Liver (tissue), 9 donors: ENCODE measurements around the gene SIK3. TPM values are rescaled to one million over a fixed set of nuclear protein-coding genes. Genes with fewer than 3 reads are reported as not detected.

ENCODE experiments used
- DNase-seq: peaks from one replicate; pipeline ENCODE4 v3.0.0-alpha.2; 2017; ENCODE audit warnings: low spot score
- H3K27ac ChIP-seq, 2 donors: one replicate each; pipeline ENCODE4 v1.7.0; 2013; ENCODE audit warnings: inconsistent platforms in 2 of 2, low read length in 2 of 2, control low read depth in 1 of 2, low read depth in 1 of 2, mild to moderate bottlenecking in 1 of 2
- H3K27me3 ChIP-seq, 4 donors: one replicate each; pipeline versions ENCODE4 v1.6.1 to v1.7.0; 2013; ENCODE audit warnings: low read length in 3 of 4, inconsistent platforms in 1 of 4, mild to moderate bottlenecking in 1 of 4, moderate library complexity in 1 of 4; ENCODE audit not compliant: control insufficient read depth in 4 of 4, insufficient read depth in 4 of 4
- H3K36me3 ChIP-seq, 4 donors: one replicate each; pipeline versions ENCODE4 v1.6.1 to v1.7.0; 2013; ENCODE audit warnings: low read length in 3 of 4, mild to moderate bottlenecking in 3 of 4, low read depth in 1 of 4, moderate library complexity in 1 of 4; ENCODE audit not compliant: control insufficient read depth in 4 of 4, insufficient read depth in 3 of 4
- H3K4me1 ChIP-seq, 4 donors: one replicate each; pipeline versions ENCODE4 v1.6.1 to v1.7.0; 2013; ENCODE audit warnings: low read length in 3 of 4, mild to moderate bottlenecking in 3 of 4, moderate library complexity in 1 of 4; ENCODE audit not compliant: control insufficient read depth in 4 of 4, insufficient read depth in 4 of 4
- H3K4me3 ChIP-seq, 3 donors: one replicate each; pipeline versions ENCODE4 v1.6.1 to v1.7.0; 2013; ENCODE audit warnings: low read length in 3 of 3, control low read depth in 1 of 3, low read depth in 1 of 3, mild to moderate bottlenecking in 1 of 3
- H3K9ac ChIP-seq, 2 donors: one replicate each; pipeline ENCODE4 v1.7.0; 2013; ENCODE audit warnings: low read length in 2 of 2, mild to moderate bottlenecking in 2 of 2, moderate library complexity in 2 of 2, control low read depth in 1 of 2, low read depth in 1 of 2
- H3K9me3 ChIP-seq, 4 donors: one replicate each; pipeline versions ENCODE4 v1.6.1 to v1.7.0; 2013; ENCODE audit warnings: low read length in 3 of 4; ENCODE audit not compliant: control insufficient read depth in 4 of 4
- CTCF ChIP-seq: fragments of 150-350 bp; IDR thresholded peaks from 2 replicates; pipeline ENCODE4 v1.5.1; 2017; ENCODE audit warnings: improper control_type of control experiment, low read depth, low read length; ENCODE audit not compliant: missing input control
- EGR1 ChIP-seq, 2 donors: IDR thresholded peaks; 2 replicates each; pipeline ENCODE4 v1.6.1; 2016 to 2018; ENCODE audit warnings: antibody characterized with exemption in 2 of 2, low read depth in 2 of 2
- FOXA1 ChIP-seq: IDR thresholded peaks from 2 replicates; pipeline ENCODE4 v1.6.1; 2016; ENCODE audit warnings: antibody characterized with exemption
- FOXA2 ChIP-seq: IDR thresholded peaks from 2 replicates; pipeline ENCODE4 v1.6.1; 2016; ENCODE audit warnings: antibody characterized with exemption
- GABPA ChIP-seq, 2 donors: IDR thresholded peaks in 1 of 2; conservative IDR thresholded peaks in 1 of 2; 2 replicates each; pipeline ENCODE4 v1.6.1; 2016; ENCODE audit warnings: antibody characterized with exemption in 2 of 2, mild to moderate bottlenecking in 1 of 2, moderate library complexity in 1 of 2
- HNF4A ChIP-seq, 2 donors: conservative IDR thresholded peaks; 2 replicates each; pipeline ENCODE4 v1.6.1; 2016; ENCODE audit warnings: antibody characterized with exemption in 2 of 2, mild to moderate bottlenecking in 2 of 2
- HNF4G ChIP-seq: IDR thresholded peaks from 2 replicates; pipeline ENCODE4 v1.6.1; 2016; ENCODE audit warnings: antibody characterized with exemption
- JUND ChIP-seq, 2 donors: IDR thresholded peaks; 2 replicates each; pipeline ENCODE4 v1.6.1; 2016; ENCODE audit warnings: antibody characterized with exemption in 2 of 2
- NR2F2 ChIP-seq: IDR thresholded peaks from 2 replicates; pipeline ENCODE4 v1.6.1; 2016; ENCODE audit warnings: antibody characterized with exemption
- RAD21 ChIP-seq, 2 donors: IDR thresholded peaks; 2 replicates each; pipeline ENCODE4 v1.6.1; 2016; ENCODE audit warnings: antibody characterized with exemption in 2 of 2, mild to moderate bottlenecking in 2 of 2
- REST ChIP-seq: IDR thresholded peaks from 2 replicates; pipeline ENCODE4 v1.6.1; 2016; ENCODE audit warnings: antibody characterized with exemption, mild to moderate bottlenecking
- RXRA ChIP-seq, 2 donors: IDR thresholded peaks; 2 replicates each; pipeline ENCODE4 v1.6.1; 2017 to 2018; ENCODE audit warnings: antibody characterized with exemption in 2 of 2, mild to moderate bottlenecking in 1 of 2
- SP1 ChIP-seq: IDR thresholded peaks from 2 replicates; pipeline ENCODE4 v1.6.1; 2018; ENCODE audit warnings: antibody characterized with exemption, mild to moderate bottlenecking
- TAF1 ChIP-seq: conservative IDR thresholded peaks from 2 replicates; pipeline ENCODE4 v1.6.1; 2016; ENCODE audit warnings: antibody characterized with exemption, mild to moderate bottlenecking
- YY1 ChIP-seq: IDR thresholded peaks from 2 replicates; pipeline ENCODE4 v1.6.1; 2016; ENCODE audit warnings: antibody characterized with exemption, mild to moderate bottlenecking
- WGBS: extraction: QIAGEN DNeasy Blood & Tissue Kit; methylation state at CpG from one replicate; pipeline ENCODE4 v1.1.7; 2013; 5-methylcytosine and 5-hydroxymethylcytosine counted together
- polyA plus RNA-seq, 2 donors: library from polyadenylated mRNA; stranded (reverse) in 1 of 2; unstranded in 1 of 2; fragments of 200-250 nt in 1 of 2; fragments of >200 nt in 1 of 2; fragmentation: Nextera tagmentation in 1 of 2; extraction: Ambion mirVana in 1 of 2; gene quantifications; one replicate each; pipeline versions ENCODE4 v1.2.1 to v1.2.3, GENCODE V29; 2013 to 2015
- total RNA-seq, 2 donors: library from RNA; depleted of rRNA; stranded (reverse); fragments of >200 nt; gene quantifications; one replicate each; pipeline ENCODE4 v1.2.3, GENCODE V29; 2014
- TF ChIP-seq, protein P1 (sequence below): IDR thresholded peaks from 2 replicates; pipeline ENCODE4 v1.6.1; 2016; ENCODE audit warnings: antibody characterized with exemption
- TF ChIP-seq, protein P2 (sequence below): IDR thresholded peaks from 2 replicates; pipeline ENCODE4 v1.6.1; 2016; ENCODE audit warnings: antibody characterized with exemption
- TF ChIP-seq, protein P3 (sequence below): IDR thresholded peaks from 2 replicates; pipeline ENCODE4 v1.6.1; 2016; ENCODE audit warnings: antibody characterized with exemption
- donor health status: healthy.
- donor health status: healthy.
- donor health status: healthy.
- donor health status: healthy.
- donor health status: healthy.

The SIK3 gene
- total and polyA plus RNA-seq, 4 donors = 6.9 to 52.4 (median 14.4) TPM

GRCh38 chr11:116891746-116892145, 206.5 kb downstream of the SIK3 start:
- TF ChIP-seq GABPA (IDR thresholded peaks at IDR 0.05 in 1 of 2, conservative IDR thresholded peaks at IDR 0.05 in 1 of 2) = no peak
- no peak for TF ChIP-seq SP1
- TF ChIP-seq TAF1 = no peak
- no peak for TF ChIP-seq JUND (IDR thresholded peaks at IDR 0.05)
- no peak for TF ChIP-seq FOXA2
- TF ChIP-seq NR2F2 = no peak
- TF ChIP-seq HNF4G = no peak
- no peak for TF ChIP-seq HNF4A (conservative IDR thresholded peaks at IDR 0.05)
- no peak for TF ChIP-seq RAD21 (IDR thresholded peaks at IDR 0.05)
- TF ChIP-seq, protein P1, sequence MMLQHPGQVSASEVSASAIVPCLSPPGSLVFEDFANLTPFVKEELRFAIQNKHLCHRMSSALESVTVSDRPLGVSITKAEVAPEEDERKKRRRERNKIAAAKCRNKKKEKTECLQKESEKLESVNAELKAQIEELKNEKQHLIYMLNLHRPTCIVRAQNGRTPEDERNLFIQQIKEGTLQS = no peak
- TF ChIP-seq, protein P2, sequence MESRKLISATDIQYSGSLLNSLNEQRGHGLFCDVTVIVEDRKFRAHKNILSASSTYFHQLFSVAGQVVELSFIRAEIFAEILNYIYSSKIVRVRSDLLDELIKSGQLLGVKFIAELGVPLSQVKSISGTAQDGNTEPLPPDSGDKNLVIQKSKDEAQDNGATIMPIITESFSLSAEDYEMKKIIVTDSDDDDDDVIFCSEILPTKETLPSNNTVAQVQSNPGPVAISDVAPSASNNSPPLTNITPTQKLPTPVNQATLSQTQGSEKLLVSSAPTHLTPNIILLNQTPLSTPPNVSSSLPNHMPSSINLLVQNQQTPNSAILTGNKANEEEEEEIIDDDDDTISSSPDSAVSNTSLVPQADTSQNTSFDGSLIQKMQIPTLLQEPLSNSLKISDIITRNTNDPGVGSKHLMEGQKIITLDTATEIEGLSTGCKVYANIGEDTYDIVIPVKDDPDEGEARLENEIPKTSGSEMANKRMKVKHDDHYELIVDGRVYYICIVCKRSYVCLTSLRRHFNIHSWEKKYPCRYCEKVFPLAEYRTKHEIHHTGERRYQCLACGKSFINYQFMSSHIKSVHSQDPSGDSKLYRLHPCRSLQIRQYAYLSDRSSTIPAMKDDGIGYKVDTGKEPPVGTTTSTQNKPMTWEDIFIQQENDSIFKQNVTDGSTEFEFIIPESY = no peak
- no peak for TF ChIP-seq YY1
- no peak for TF ChIP-seq EGR1 (IDR thresholded peaks at IDR 0.05; ENCODE audit: low read depth in 2 of 2)
- TF ChIP-seq RXRA (IDR thresholded peaks at IDR 0.05) = no peak
- TF ChIP-seq, protein P3, sequence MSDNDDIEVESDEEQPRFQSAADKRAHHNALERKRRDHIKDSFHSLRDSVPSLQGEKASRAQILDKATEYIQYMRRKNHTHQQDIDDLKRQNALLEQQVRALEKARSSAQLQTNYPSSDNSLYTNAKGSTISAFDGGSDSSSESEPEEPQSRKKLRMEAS = no peak
- no peak for TF ChIP-seq FOXA1
- TF ChIP-seq REST = no peak
- TF ChIP-seq CTCF = no peak
- WGBS = 88% methylated on average over 2 of the region's 2 CpGs
- Histone ChIP-seq H3K27me3 (no peaks in the 10 kb centered on the region), H3K27ac (no peak overlapping the region), H3K9ac (no peak overlapping the region), H3K36me3 (peaks cover 4 to 43% (median 15%) of the 10 kb centered on the region in 4 donors), H3K4me3 (no peak overlapping the region), H3K9me3 (no peaks in the 10 kb centered on the region), H3K4me1 (peaks cover 5 to 12% (median 10%) of the 10 kb centered on the region in 4 donors)
- DNase-seq = no peak
